Pancreas (tissue), 10 donors: ENCODE data around the gene FRMD4A. TPM values are rescaled to one million over a fixed set of nuclear protein-coding genes. Genes with fewer than 3 reads are reported as not detected.

Experiments used
- ATAC-seq, 4 donors: fragments of 200-7000 bp; cut with Tn5 transposase; one replicate each; pipeline versions ENCODE4 v1.8.0 to v1.9.1; 2020; ENCODE audit warnings: mild to moderate bottlenecking in 4 of 4, moderate library complexity in 4 of 4
- DNase-seq, 6 donors: peaks; one replicate each; pipeline ENCODE4 v3.0.0-alpha.2; 2020
- FAIRE-seq: peaks from 2 replicates; lab custom pipeline; 2012; peaks lifted over from hg19 to GRCh38; lab: Jason Lieb, UNC
- H3K27ac ChIP-seq, 4 donors: fragments of 200-600 bp; sonication (generic); 1 replicate in 3 of 4; 2 replicates in 1 of 4; pipeline versions ENCODE4 v1.5.0 to v1.8.0; 2020
- H3K27me3 ChIP-seq, 4 donors: fragments of 200-600 bp; one replicate each; pipeline ENCODE4 v1.8.0; 2021
- H3K36me3 ChIP-seq, 3 donors: fragments of 200-600 bp; sonication (generic) in 1 of 3; one replicate each; pipeline versions ENCODE4 v1.5.0 to v1.8.0; 2020 to 2021
- H3K4me1 ChIP-seq, 3 donors: fragments of 200-600 bp; one replicate each; pipeline ENCODE4 v1.8.0; 2021
- H3K4me3 ChIP-seq, 4 donors: fragments of 200-600 bp; sonication (generic) in 2 of 4; one replicate each; pipeline versions ENCODE4 v1.5.0 to v1.8.0; 2020 to 2021
- H3K9me3 ChIP-seq, 4 donors: fragments of 200-600 bp; one replicate each; pipeline ENCODE4 v1.8.0; 2021
- WGBS, 2 donors: extraction: QIAGEN DNeasy Blood & Tissue Kit; methylation state at CpG; one replicate each; pipeline ENCODE4 v1.1.7; 2013; 5-methylcytosine and 5-hydroxymethylcytosine counted together
- intact Hi-C, 3 donors: fragments of 100-400 bp; cut with DNase I; formaldehyde crosslinking; loops; one replicate each; pipeline versions ENCODE4 v1.11.1 to v1.14.2; 2022
- polyA plus RNA-seq, 2 donors: library from polyadenylated mRNA; stranded (reverse); fragments of 200-250 nt; gene quantifications; one replicate each; pipeline ENCODE4 v1.2.3, GENCODE V29; 2013
- total RNA-seq, 6 donors: library from RNA; stranded (reverse); fragmentation: NEBNext Ultra II Directional in 4 of 6; extraction: Animal tissue kit (Norgen Biotek cat#: 25700) in 4 of 6; gene quantifications; one replicate each; pipeline versions ENCODE4 v1.2.1 to v1.2.4, GENCODE V29; 2021 to 2023
- TF ChIP-seq, protein P1 (sequence below), 4 donors: fragments of 200-600 bp; sonication (generic) in 3 of 4; IDR thresholded peaks; one replicate each; pipeline versions ENCODE4 v1.5.0 to v1.8.0; 2021; ENCODE audit warnings: antibody characterized with exemption in 4 of 4
- donor health status: healthy with polysubstance abuse.
- donor health status: DM: no; HTN: no; CAD: no; lungs with moderate emphysema.
- donor health status: DM: no; HTN: no; CAD: no.
- donor health status: control.
- donor health status: control.
- donor health status: Bipolar disorder and iron deficiency.
- donor health status: DM: yes; HTN: yes; CAD: no.
- donor health status: DM: no; HTN: no; CAD: no.
- donor health status: DM: no; HTN: no; CAD: no.
- donor health status: DM: yes; HTN: yes; CAD: no.

Gene FRMD4A
- total and polyA plus RNA-seq, 8 donors: 13.5 to 27.5 (median 18.7) TPM

DNA sequence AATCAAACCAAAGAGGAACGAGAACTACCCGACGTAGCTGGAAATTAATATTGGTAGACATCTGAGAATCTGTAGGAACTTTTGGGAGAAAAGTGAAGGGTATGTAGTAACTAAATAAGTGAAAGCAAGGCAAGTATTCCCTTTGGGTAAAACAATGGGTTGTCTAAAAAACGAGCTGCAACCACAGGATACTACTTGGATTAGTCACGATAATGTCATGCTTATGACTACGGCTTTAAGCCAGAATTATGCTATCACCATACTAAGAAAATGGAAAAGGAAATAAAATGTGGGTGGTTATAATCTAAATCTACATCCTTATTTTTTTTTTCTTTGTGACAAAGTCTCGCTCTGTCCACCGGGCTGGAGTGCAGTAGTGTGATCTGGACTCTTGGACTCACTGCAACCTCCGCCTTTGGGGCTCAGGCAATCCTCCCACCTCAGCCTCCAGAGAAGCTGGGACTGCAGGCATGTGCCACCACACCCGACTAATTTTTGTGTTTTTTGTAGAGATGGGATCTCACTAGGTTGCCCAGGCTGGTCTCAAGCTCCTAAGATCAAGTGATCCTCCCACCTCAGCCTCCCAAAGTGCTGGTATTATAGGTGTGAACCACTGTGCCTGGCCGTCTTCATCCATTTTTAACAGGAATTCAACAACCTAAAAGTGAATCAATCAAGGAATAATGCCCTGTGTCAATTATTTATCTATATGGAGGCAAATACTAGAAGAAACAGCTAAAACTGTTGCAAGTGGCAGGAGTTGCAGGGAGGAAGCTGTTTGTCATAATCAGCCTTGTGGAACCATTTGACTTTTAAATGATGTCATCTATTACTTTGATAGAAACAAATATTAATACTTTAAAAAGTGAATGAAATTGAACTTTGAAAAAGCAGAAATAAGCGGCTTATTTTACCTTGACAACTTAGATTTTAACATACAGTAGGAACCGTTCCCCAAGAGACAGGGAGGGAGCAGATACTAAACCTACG is 554.6 kb downstream of the FRMD4A start:
- ATAC-seq: no peak

DNA sequence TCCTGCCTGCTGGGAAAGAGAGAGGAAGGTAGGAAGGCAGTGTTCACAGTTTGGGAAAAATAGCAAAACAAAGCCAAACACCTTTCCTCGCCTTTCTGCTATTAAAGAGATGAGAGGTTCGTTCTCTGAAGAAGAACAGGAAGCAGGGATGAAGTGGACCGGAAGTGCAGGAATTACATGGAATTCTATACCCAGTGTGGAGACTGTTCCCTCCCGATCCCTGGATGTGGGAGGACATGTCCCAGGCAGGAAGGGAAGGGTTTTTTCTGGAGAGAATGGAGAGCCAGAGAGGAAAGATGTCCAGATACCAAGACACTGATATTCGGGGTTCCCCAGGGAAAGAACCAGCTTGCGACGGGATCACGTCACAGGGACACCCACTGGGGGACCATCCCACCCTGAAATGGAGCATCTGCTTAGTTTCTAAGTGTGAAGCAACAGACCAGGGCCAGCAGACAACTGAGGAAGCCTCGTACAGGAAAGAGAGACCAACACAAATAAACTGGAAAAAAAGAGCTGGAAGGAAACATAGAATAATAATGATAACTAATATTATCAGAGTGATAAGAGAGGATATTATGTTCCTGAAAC is 556.3 kb downstream of the FRMD4A start:
- Histone ChIP-seq H3K4me1 (no peaks in the 10 kb centered on the region), H3K36me3 (no peaks in the 10 kb centered on the region), H3K27me3 (no peaks in the 10 kb centered on the region), H3K4me3 (no peak overlapping the region), H3K9me3 (no peaks in the 10 kb centered on the region), H3K27ac (no peak overlapping the region)
- intact Hi-C loops: loop anchor here in 1 of 3 donors (10.0 kb wide), 1 partner anchor 70 kb away; no protein-coding TSS in a partner anchor
- no peak for FAIRE-seq
- TF ChIP-seq, protein P1, sequence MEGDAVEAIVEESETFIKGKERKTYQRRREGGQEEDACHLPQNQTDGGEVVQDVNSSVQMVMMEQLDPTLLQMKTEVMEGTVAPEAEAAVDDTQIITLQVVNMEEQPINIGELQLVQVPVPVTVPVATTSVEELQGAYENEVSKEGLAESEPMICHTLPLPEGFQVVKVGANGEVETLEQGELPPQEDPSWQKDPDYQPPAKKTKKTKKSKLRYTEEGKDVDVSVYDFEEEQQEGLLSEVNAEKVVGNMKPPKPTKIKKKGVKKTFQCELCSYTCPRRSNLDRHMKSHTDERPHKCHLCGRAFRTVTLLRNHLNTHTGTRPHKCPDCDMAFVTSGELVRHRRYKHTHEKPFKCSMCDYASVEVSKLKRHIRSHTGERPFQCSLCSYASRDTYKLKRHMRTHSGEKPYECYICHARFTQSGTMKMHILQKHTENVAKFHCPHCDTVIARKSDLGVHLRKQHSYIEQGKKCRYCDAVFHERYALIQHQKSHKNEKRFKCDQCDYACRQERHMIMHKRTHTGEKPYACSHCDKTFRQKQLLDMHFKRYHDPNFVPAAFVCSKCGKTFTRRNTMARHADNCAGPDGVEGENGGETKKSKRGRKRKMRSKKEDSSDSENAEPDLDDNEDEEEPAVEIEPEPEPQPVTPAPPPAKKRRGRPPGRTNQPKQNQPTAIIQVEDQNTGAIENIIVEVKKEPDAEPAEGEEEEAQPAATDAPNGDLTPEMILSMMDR (IDR thresholded peaks at IDR 0.05): no peak
- WGBS, 2 donors: 78 to 79% methylated on average over 9 of the region's 9 CpGs
- DNase-seq: no peak
- no peak for ATAC-seq

More for the DNA sequence above, 554.6 kb downstream of the FRMD4A start:
- whole genome bisulfite sequencing, 2 donors: 87 to 88% methylated on average over 14 of the region's 14 CpGs
- intact Hi-C loops: loop anchor here in 2 of 3 donors (5.0 to 10.0 kb wide), 3 partner anchors 71 to 119 kb away; no protein-coding TSS in a partner anchor
- TF ChIP-seq, protein P1 (IDR thresholded peaks at IDR 0.05): no peak
- Histone ChIP-seq H3K27ac (no peak overlapping the region), H3K9me3 (no peaks in the 10 kb centered on the region), H3K27me3 (no peaks in the 10 kb centered on the region), H3K36me3 (no peaks in the 10 kb centered on the region), H3K4me1 (no peaks in the 10 kb centered on the region), H3K4me3 (no peak overlapping the region)
- DNase-seq (no peak), FAIRE-seq (no peak)

- WGBS, 2 donors: 74 to 76% methylated on average over 13 of the region's 13 CpGs
- ATAC-seq (no peak), DNase-seq (no peak), FAIRE-seq (no peak)
- H3K4me3 ChIP-seq: no peak overlapping the region
- H3K36me3 ChIP-seq: no peaks in the 10 kb centered on the region
- TF ChIP-seq, protein P1 (IDR thresholded peaks at IDR 0.05): no peak
- intact Hi-C loops: loop anchor here in 1 of 3 donors (10.0 kb wide), 1 partner anchor 69 kb away; no protein-coding TSS in a partner anchor
- H3K27me3 ChIP-seq: no peaks in the 10 kb centered on the region
- H3K9me3 ChIP-seq: no peaks in the 10 kb centered on the region
- no peak overlapping the region for H3K27ac ChIP-seq
- H3K4me1 ChIP-seq: no peaks in the 10 kb centered on the region
Measured at GRCh38 chr10:13773496-13774170, 557.1 kb downstream of the FRMD4A start.

GRCh38 chr10:13773043-13773442 is 557.7 kb downstream of the FRMD4A start:
- intact Hi-C loops: loop anchor here in 1 of 3 donors (10.0 kb wide), 1 partner anchor 68 kb away; no protein-coding TSS in a partner anchor
- Histone ChIP-seq H3K4me1 (no peaks in the 10 kb centered on the region), H3K9me3 (no peaks in the 10 kb centered on the region), H3K4me3 (no peak overlapping the region), H3K27me3 (no peaks in the 10 kb centered on the region), H3K27ac (no peak overlapping the region), H3K36me3 (no peaks in the 10 kb centered on the region)
- WGBS, 2 donors: 87 to 89% methylated on average over 8 of the region's 8 CpGs
- FAIRE-seq (no peak), ATAC-seq (no peak), DNase-seq (no peak)
- TF ChIP-seq, protein P1 (IDR thresholded peaks at IDR 0.05): no peak
